GM13976 (cell line): ENCODE data around the gene HSFX1.
"Not testable (repeated sequence)": the region's sequence is repeated elsewhere in the genome, so short reads cannot be mapped to it uniquely, and the experiment has no call there.

Experiments
- DNase-seq: peaks from one replicate; pipeline ENCODE4 v3.0.0; 2012; ENCODE audit warnings: low spot score
- CTCF ChIP-seq: IDR thresholded peaks from 2 replicates; pipeline ENCODE4 v1.5.1; 2012; ENCODE audit warnings: borderline replicate concordance, mild to moderate bottlenecking; ENCODE audit not compliant: insufficient read depth; ENCODE audit errors: extremely low read depth, missing control alignments, control extremely low read depth
- in situ Hi-C: fragments of 300-500 bp; cut with MboI; formaldehyde crosslinking; loops from one replicate; pipeline ENCODE4 v1.12.0; 2022; ENCODE audit warnings: low sequenced_read_pairs, mixed read lengths, inconsistent platforms; ENCODE audit not compliant: unreplicated experiment

The HSFX1 gene

DNA sequence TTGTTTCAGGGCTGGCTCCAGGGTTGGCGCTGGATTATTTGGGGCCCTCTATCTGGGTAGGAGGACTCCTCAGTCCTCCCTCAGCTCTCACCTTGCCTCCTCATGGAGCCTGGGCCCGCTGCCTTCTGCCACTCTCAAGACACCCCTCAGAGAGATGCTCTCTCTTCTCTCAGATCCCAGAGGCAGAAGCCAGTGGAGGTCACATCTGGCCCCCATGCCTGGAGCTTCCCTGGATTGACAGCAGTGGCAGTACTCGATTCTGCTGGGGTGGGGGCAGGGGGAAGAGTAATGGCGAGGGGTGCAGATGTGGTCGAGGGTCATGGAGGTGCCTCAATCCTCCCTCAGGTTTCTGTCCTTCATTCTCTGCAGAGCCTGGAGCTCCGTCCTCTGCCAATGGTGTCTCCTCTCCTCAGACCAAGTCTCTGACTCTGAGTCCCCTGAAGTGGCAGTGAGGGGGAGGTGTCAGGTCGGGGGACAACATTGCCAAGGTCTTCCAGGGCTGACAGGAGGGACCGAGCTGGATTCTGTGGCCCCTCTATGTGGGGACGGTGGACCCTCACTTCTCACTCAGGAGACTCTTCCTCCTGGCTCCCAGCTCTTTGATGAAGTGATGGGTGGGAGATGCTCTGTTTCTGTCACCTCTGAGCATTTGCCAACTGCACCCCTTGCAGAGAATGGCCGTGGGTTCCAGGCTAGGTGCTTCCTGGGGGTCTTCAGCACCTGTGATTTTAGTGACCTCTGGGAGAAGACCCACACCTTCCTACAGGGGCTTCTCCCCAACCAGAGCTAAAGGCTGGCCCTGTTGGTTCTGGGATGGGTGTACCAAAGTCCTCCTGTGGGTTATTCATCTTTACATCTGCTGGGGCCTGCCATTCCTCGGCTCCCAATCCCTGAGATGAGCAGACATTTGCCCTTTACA, 10.9 kb upstream of the HSFX1 start:
- in situ Hi-C loops = no loop called here
- DNase-seq = no peak
- no peak for TF ChIP-seq CTCF

GRCh38 chrX:149770344-149770743, 3.5 kb upstream of the HSFX1 start:
- in situ Hi-C loops, DNase-seq: not testable (repeated sequence)

- in situ Hi-C loops, DNase-seq: not testable (repeated sequence)
Observed at GRCh38 chrX:149773026-149773425, 842 bp upstream of the HSFX1 start.

DNA sequence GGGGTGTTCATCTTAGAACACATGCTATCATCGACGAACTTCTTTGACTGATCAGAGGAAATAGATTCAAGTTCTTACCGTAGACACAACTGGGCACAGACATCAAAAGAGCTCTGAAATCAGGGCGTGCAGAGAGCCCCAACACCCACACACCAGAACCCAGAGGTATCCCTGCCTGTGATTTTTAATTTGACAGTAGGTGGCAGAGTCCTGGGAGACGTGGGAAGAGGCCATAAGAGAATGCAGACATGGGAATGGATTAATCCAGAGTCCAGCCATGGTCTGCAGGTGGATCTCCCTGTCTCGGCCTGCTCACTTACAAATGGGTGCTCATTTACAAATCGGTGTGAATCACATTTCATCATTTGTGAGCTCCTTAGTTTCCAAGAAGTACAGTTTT, 4.1 kb downstream of the HSFX1 start:
- DNase-seq, in situ Hi-C loops: not testable (repeated sequence)

GRCh38 chrX:149781727-149782126, 7.9 kb downstream of the HSFX1 start, which contains the start of gene MAGEA9:
Gene MAGEA9 (plus strand): TSS chrX:149781930. CDS start chrX:149786211, 4,281 bp downstream.
- DNase-seq, in situ Hi-C loops: not testable (repeated sequence)

DNA sequence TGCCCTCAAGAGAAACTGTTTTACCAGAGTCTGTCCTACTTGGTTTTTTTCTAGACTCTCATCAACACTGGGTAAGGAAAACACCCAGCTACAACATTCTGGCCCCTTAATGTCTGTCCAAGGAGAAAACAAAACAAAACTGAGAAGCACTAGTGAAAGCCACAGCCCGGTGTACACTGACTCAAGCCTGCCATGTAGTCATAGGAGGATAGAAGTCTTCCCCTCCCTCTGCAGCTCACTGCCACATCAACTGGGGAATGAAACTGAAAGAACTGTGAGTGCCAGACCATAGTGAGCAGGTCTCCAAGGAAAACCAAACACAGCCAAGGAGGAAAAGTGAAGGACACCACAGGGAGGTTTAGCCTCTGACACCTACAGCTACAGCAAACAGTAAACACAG, 21.7 kb downstream of the HSFX1 start:
- in situ Hi-C loops, DNase-seq: not testable (repeated sequence)

DNA sequence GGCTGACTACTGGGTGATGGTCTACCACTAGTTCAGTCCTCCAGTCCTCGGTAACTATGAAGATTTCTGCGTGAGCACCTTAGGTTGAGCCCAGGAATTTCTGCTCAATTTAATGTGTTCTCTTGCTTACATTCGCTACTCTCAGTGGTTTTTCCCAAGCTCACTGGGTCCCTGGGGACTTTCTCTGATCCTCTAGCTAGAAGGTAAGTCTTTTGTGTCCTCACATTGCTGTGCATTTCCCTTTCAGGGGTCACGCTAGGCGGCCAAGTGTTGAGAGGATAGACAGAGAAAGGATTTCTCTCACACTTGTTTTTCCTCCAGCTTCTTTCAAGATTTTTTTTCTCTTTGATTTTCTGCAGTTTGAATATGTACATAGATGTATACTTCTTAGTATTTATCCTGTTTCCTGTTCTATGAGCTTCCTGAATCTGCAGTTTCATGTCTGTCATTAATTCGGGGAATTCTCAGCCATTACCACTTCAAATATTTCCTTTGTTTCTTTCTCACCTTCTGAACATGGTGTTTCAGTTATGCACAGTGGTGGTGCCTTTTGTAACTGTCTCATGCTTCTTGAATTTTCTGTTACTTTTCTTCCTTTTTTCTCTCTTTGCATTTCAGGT, 25.3 kb downstream of the HSFX1 start:
- DNase-seq = no peak
- in situ Hi-C loops = no loop called here
- TF ChIP-seq CTCF = no peak

GRCh38 chrX:149799938-149800337, 26.1 kb downstream of the HSFX1 start:
- in situ Hi-C loops = loop anchor here (25.0 kb wide), 1 partner anchor 163 kb away; the partner anchor contains the start of gene TMEM185A
- no peak for DNase-seq
- TF ChIP-seq CTCF = no peak

GRCh38 chrX:149803458-149804062, 29.7 kb downstream of the HSFX1 start:
- in situ Hi-C loops = loop anchor here (25.0 kb wide), 1 partner anchor 166 kb away; the partner anchor contains the start of gene TMEM185A
- DNase-seq = no peak
- no peak for TF ChIP-seq CTCF
